GM23248 (cell line): ENCODE data around the gene NAGK.

Source experiments
- EZH2 ChIP-seq: fragments of 200-600 bp; sonication (generic); IDR thresholded peaks from 2 replicates; pipeline ENCODE4 v1.6.1; 2018; ENCODE audit warnings: antibody characterized with exemption, mild to moderate bottlenecking; ENCODE audit not compliant: insufficient read depth, poor library complexity, severe bottlenecking
- EZH2phosphoT487 ChIP-seq: fragments of 200-600 bp; sonication (generic); IDR thresholded peaks from 2 replicates; pipeline ENCODE4 v1.6.1; 2018; ENCODE audit warnings: antibody characterized with exemption, moderate library complexity, mild to moderate bottlenecking, low read depth; ENCODE audit not compliant: insufficient read depth

GRCh38 chr2:71113843-71114242, 45.4 kb downstream of the NAGK start:
- no peak for TF ChIP-seq EZH2
- TF ChIP-seq EZH2phosphoT487, result no peak
